Muscle of back (tissue), 13 donors: ENCODE data around the gene DNAJB6. TPM values are rescaled to one million over a fixed set of nuclear protein-coding genes. Genes with fewer than 3 reads are reported as not detected.

Experiments
- DNase-seq, 3 donors: peaks; one replicate each; pipeline versions ENCODE4 v3.0.0 to v3.0.0-alpha.2; 2013
- long read RNA-seq, 9 donors: transcript quantifications; one replicate each; lab custom pipeline, GENCODE V29; 2026
- polyA plus RNA-seq, 10 donors: library from polyadenylated mRNA; unstranded; fragments of 120-200 nt; gene quantifications; one replicate each; pipeline ENCODE4 v1.2.1, GENCODE V29; 2013; ENCODE audit not compliant: insufficient read length in 10 of 10

Gene DNAJB6
- polyA plus RNA-seq: 100 to 1,000 TPM; 109 to 147 (median 127) TPM
- long read RNA-seq, donor 1, transcript DNAJB6-201 (10 exons, 2,527 nt): major isoform, 16 of 28 reads
- long read RNA-seq, donor 1, transcript DNAJB6-204 (8 exons, 1,609 nt): minor isoform, 12 of 28 reads
- long read RNA-seq, donor 1, partial matches to known transcripts: 0 of 28 reads
- long read RNA-seq, donor 1, other reads (novel, unspliced or antisense): 0 of 28 reads
- long read RNA-seq, donor 2, full-length matches to known transcripts: 34 of 89 reads
- long read RNA-seq, donor 2, partial matches to known transcripts: 55 of 89 reads
- long read RNA-seq, donor 2, other reads (novel, unspliced or antisense): 0 of 89 reads
- long read RNA-seq, donor 3: 0 reads
- long read RNA-seq, donor 4, full-length matches to known transcripts: 23 of 23 reads
- long read RNA-seq, donor 4, partial matches to known transcripts: 0 of 23 reads
- long read RNA-seq, donor 4, other reads (novel, unspliced or antisense): 0 of 23 reads
- long read RNA-seq, donor 5, transcript DNAJB6-201 (10 exons, 2,527 nt): major isoform, 10 of 39 reads
- long read RNA-seq, donor 5, transcript DNAJB6-204 (8 exons, 1,609 nt): minor isoform, 8 of 39 reads
- long read RNA-seq, donor 5, partial matches to known transcripts: 21 of 39 reads
- long read RNA-seq, donor 5, other reads (novel, unspliced or antisense): 0 of 39 reads
- long read RNA-seq, donor 6, full-length matches to known transcripts: 39 of 44 reads
- long read RNA-seq, donor 6, partial matches to known transcripts: 5 of 44 reads
- long read RNA-seq, donor 6, other reads (novel, unspliced or antisense): 0 of 44 reads
- long read RNA-seq, donor 7, full-length matches to known transcripts: 29 of 29 reads
- long read RNA-seq, donor 7, partial matches to known transcripts: 0 of 29 reads
- long read RNA-seq, donor 7, other reads (novel, unspliced or antisense): 0 of 29 reads
- long read RNA-seq, donor 8, full-length matches to known transcripts: 16 of 21 reads
- long read RNA-seq, donor 8, partial matches to known transcripts: 5 of 21 reads
- long read RNA-seq, donor 8, other reads (novel, unspliced or antisense): 0 of 21 reads
- long read RNA-seq, donor 9, partial matches to known transcripts: 0 of 2 reads
- long read RNA-seq, donor 9, other reads (novel, unspliced or antisense): 0 of 2 reads

DNA sequence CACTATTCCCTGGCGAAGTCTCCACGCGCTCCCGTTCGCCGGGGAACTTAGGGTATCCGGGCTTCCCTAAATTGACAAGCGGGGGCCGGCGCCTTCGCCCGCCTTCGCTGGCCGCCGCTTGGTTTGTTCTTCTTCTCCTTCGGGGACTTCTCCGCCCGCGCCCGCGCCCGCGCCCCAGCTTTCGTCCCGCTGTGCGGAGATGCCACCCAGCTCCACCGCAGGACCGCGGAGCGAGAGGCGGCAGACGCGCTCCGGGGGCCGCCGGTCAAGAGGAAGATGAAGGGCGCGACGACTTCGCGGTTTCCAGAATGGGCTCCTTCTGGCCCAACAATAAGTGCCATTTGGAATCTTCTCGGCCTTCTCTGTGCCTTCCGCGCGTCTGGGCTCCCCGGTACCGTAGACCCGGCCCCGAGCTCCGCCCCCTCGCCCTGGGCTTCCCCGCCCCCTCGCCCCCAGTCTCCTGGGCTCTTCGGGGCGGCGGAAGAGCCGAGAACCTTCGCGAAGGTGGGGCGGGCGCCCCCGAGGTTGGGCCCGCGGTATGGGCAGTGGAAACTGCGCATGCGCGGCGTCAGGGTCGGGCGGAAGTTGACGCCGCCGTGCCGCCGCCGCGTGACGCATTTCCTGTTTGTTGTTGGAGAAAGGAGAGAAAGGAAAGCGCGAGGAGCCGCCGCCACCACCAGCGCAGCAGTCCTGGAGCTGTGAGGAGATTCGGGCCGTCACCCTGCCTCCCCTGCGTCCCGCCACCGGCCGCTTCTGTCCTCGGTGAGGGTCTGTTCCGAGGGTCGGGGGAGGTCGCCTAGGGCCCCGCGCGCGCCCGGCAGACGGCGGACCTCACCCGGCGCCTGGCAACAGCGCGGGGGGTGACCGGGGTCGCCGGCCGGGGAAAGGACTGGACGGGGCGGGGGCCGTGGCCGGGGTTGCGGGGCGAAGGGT, at the start of gene DNAJB6:
Gene DNAJB6 (plus strand): TSS at position 622 of the 933 bp plus-strand sequence. CDS start 21,569 bp downstream, outside the sequence.
- peak; percentile 95 to 98 (median 97) for DNase-seq

DNA sequence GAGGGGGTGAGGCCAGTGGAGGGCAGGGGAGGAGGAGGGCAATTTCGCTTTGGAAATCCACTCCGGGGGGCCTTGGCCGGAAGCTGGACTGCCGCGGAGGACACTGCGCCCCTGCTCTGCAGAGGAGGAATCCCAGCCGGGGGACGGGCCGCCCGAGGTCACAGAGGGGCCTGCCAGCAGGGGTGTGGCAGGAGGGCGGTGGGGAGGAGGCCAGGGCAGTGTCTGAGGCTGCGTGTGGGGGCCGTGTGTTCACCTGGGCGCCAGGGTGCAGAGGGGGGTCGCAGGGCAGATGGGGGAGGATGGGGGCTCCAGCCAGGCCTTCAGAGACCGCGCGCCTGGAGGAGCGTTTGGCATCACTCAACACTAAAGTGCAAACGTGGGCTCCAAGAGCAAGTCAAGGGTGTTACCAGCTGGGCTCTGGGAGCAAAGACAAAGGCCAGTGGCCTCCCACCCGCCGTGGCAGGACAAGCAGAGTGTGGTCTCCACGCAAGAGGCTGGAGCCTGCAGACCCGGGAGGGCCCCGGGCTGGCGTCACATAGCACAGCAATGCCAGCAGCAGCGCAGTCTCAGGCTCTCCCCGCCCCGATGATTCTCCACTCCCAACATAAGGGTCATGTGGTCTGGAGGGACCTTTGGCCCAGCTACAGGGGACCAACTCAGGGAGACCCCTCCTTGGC, 45.3 kb upstream of the DNAJB6 start:
- no peak for DNase-seq

DNA sequence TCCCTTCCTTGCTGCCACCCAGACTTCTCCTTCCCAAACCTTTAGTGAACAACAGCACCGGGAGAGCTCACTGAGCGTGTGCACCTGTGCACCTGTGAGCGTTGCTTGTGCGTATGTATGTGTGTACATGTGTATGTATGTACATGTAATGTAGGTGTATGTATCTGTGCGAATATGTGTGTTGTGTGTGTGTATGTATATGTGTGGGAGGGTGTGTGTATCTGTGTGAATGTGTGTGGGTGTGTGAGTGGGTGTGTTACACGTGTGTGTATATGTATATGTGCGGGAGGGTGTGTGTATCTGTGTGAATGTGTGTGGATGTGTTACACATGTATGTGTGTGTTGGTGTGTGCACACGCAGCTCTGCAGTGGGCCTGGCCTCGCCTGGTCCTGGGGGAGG, 44.5 kb upstream of the DNAJB6 start:
- DNase-seq: no peak

DNA sequence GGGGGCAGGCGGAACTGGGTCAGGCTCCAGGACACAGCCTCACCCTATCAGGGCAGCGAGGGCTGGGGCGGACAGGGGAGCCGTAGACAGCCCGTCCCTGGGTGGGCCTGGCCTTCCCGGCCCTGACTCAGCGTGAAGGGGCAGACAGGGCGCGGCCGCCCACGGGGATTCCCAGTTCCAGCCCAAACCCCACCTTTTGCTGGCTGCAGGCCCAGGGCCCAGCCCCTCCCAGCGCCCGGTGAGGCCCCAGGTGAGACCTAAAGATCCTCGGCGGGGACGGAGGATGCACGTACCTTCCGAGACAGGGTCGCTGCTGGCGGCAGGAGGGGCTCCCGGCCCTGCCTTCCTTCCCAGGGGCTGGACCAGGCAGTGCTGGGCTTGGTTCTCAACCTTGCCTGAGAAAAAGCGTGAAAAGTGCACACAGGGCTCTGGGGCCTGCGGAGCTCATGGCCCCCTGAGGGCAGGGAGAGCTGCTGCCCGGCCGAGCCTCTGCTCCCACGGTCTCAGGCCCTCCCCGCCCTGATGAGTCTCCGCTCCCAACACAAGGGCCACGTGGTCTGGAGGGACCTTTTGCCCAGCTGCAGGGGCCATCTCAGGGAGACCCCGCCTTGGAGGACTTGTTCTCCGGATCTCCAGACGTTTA, 43.9 kb upstream of the DNAJB6 start:
- DNase-seq: no peak

DNA sequence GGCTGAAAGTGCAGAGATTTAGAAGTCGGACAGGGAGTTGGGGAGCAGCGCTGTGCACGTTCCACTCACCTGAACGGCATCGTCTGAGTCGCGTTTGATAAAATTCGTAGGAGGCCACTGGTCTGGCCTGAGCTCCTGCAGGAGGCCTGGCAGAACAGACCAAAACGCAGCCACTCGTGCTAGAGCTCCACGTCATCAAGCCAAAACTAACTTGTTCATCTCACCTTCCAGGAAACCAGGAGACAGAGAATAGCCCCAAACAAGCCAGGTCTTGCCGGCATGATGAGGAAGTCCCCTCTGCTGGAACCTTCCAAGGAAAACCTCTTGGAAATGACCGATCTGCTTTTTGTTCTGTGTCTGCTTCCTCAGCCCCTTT, 43.4 kb upstream of the DNAJB6 start:
- no peak for DNase-seq

DNA sequence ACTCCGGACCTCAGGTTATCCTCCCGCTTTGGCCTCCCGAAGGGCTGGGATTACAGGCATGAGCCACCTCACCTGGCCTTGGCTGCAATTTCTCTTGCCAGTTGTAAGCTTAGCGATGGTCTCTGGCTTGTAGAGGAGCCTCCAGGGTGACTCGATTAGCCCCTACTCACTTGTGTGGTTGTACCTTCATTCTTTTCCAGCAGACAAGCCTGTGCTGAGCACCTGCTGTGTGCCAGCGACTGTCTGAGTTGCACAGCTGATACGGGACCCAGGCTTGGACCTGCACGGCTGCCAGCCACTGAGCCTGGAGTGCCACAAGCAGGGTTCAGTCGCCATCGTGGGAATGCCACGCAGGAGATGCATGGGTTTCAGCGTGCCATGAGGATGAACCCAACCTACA, 42.0 kb upstream of the DNAJB6 start:
- no peak for DNase-seq

DNA sequence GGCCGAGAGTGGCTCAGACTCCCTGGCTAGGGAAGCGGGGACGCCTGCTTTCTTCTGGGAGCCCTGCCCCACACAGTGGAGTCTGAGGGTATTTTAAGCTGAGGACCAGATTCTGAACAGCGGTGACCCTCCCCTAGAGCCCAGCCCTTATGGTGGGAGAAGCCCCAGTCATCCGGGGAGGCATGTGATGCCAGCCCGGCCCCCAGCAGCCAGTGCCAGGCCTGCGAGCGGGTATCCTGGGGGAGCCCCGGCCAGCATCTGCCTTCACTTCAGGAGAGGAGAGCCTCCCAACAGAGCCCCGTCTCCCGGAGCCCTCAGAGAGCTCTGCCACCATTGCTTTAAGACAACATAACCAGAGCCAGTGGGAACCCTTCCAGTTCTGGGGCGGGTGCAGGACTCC, 41.5 kb upstream of the DNAJB6 start:
- no peak for DNase-seq

DNA sequence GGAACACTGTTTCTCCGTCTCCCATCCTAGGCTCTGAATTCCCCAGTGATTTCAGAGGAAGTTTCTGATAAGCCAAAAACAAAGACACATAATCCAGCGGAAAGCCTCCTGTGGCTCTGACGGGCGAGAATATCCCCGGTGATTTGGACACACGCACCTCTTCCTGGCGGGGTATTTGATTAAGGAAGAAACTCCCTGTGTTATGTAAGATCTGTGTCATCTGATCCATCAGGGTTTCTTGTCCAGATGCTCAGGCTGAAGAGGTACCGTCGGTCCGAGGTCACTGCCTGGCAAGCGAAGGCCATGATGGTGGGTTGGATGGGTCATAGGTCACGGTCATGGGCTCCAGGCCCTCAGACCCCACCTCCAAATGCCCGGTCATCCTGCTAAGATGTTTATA, 39.6 kb upstream of the DNAJB6 start:
- no peak for DNase-seq

DNA sequence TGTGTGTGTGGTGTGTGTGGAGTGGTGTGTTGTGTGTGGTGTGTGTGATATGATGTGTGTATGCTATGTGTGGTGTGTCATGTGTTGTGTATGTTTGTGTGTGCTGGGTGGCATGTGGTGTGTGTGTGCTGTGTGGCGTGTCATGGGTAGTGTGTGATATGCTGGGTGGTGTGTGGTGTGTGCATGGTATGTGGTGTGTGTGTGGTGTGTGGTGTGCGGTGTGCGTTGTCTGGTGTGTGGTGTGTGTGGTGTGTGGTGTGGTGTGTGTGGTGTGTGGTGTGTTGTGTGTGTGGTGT, 37.5 kb upstream of the DNAJB6 start:
- DNase-seq: no peak

DNA sequence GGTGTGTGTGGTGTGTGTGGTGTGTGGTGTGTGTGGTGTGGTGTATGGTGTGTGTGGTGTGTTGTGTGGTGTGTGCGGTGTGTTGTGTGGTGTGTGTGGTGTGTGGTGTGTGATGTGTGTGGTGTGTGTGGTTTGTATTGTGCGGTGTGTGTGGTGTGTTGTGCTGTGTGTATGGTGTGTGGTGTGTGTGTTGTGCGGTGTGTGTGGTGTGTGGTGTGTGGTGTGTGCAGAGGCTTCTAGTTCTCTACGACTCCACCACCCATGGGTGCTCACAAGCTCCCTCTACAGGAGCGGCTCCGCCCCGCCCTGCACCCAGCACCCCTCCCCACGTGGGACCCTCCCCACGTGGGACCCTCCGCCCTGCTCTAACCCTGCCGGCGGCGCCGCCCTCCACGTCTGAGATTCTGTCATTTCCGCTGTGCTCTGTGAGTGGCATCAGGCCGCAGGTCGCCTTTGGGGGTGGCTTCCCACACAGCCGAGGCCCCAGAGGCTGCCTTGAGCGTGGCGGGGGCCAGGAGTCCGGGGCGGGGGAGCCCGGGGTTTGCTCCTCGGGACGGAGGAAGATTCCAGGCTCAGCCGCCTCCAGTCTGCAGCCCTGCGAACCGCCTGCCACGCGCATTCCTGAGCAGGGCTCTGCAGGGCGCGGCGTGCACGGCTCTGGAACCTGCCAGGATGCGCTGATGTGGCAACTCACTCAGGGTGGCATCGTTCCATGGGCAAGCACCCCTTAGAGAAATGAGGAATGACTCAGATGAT, 37.0 kb upstream of the DNAJB6 start:
- DNase-seq: no peak

DNA sequence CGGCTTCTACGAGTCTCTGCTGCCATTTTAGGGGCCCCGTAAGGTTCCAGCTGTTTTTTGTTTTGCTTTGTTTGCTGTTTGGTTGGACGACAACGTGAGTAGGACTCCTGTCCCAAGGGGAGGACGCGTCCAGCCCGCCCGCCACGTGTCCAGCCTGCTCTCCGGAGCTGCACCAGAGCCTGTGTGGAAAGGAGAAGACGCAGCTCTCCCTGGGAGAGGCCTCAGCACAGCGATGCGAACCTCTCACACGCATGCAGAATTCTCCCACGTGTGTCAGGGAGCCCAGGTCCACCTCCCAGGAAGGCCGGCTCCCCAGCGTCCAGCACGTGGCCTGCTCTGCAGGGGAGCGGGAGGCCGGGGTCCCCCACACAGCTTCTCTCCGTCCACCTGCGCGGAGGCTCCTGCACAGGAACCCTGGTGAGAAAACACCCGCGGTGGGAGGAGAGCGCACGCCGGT, 36.4 kb upstream of the DNAJB6 start:
- DNase-seq: peak in 2 of 3 donors; percentile 36 to 84

DNA sequence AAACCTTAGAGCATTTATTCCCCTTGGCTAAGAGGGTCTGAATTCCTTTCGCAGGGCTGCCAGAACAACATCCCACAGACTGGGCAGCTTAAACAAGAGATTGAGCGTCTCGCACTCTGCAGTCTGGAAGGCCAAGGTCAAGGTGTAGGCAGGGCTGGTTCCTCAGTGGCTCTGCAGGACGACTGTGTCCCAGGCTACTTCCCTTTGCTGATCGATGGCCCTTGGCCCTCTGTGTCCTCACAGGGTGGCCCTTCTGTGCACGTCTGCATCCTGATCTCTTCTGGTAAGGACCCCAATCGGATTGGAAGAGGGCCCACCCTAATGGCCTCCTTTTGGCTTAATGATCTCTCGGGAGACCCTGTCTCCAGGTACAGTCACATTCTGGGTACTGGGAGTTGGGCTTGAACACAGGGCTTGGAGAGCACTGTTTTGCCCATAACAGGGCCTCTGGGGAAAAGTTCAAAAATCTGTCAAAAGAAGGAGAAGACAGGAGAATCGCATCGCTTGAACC, 35.1 kb upstream of the DNAJB6 start:
- DNase-seq: no peak

DNA sequence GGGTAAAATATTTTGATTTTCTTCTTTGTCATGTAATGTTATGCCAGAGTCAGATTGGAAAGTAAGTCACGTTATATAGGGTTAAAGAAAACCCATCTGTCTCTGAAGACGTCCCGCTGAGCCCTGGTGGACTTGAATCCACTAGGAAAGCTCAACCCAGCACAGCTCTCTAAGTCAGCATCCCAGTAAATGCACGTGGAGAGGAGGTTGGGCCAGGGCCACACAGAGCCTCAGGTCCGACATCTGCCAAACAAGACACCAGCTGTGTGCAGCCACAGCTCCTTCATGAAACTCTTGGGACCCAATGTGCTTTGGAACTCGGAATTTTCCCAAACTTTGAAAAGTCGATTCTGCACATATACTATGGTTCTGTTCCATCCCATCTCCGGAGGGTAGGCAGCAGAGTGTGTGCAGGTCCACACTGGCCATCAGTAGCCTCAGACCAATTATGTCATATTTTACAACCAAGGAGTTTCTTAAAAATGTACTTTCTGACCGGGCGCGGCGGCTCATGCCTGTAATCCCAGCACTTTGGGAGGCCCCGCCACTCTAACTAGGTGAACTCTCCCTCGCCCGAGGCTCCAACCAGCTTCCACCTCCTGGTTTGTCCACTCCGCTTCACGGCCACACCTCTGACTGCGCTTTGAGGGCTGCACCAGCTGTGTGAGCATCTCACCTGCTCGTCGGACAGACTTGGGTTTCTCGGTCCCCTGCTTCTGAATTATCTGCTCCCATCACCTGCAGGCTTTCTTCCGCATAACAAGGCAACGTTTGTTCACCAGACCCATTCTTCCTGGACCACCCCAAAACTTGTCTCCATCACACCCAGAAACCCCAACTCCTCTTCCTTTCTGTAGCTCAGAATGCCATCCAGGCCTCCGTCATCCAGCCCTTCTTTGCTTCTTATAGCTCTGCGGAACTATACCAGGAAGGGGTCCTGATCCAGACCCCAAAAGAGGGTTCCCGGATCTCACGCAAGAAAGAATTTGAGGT, 29.7 kb upstream of the DNAJB6 start:
- DNase-seq: peak in 2 of 3 donors; percentile 46 to 80

DNA sequence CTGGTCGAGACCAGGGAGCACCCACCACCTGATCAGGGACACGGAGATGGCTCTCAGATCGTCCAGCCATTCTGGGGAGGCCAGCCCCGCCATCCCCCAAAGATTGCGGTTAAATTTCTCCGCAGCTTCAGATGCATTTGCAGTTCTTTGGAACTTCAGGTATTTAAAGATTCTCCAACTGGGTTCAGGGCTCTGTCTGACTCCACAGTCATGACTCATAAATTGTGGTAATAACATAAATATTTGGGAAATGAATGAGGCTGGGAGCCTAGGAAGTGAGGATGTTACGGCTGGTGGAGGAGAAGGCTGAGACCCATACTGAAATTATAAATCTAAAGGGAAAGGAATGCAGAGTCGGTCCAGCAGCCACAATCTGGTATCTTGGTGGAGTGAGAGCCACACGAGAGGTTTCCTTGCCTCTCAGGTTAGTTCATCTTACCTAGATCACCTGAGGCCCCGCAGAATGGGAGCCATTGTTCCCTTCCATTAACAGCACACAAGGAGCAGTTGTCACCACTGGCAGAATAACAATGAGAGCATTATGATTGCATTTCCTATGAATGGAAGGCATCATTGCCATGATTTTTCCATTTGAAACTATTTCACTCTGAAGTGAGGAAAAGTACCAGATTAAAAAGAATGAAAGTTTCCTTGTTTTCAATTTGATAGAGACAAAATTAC, 26.7 kb upstream of the DNAJB6 start:
- DNase-seq: peak in 1 of 3 donors; percentile 93

DNA sequence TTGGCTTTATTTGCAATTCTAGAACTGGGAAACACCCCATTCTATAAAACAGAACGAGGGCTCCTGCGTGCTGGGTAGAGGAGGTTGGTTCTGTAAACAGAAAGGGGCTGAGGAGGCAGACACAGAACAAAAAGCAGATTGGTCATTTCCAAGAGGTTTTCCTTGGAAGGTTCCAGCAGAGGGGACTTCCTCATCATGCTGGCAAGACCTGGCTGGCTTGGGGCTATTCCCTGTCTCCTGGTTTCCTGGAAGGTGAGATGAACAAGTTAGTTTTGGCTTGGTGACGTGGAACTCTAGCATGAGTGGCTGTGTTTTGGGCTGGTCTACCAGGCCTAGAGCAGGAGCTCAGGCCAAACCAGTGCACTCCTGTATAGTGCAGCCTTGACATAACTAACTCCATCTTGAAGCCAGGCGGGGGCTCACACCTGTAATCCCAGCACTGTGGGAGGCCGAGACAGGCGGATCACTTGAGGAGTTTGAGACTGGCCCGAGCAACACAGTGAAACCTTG, 26.1 kb upstream of the DNAJB6 start:
- DNase-seq: no peak

DNA sequence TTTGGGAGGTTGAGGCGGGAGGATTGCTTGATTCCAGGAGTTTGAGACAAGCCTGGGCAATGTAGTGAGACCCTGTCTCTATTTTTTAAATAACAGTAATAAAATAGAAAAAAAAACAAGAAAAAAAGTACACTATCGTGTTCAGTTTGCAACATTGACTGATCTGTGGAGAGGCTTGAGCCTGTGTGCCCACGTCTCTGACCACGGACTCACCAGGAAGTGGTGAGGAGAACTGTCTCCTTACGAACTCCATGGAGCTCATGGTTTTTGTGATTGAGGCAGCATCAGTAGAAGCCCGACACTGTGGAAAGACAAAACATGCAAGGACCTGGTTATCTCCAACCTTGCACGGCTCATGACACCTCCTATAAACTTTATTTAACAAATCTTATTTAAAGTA, 23.9 kb upstream of the DNAJB6 start:
- DNase-seq: no peak

DNA sequence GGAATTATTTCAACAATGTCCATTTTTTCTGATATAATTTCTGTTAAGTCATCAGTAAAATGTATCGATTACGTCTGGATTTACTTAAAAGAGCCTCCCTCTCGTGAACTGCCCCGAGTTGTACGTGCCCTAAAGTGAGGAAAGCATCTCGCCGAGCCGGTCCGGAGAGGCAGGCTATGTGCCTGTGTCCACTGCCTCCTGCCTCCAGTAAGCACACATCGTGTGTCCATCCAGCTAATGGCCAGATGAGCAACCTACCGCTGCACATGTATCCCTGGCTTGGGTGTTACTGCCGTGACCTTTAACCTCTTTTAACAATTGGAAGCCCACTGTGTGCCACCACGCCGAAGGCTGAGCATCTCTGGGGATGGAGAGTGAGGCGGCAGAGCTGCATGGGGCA, 23.2 kb upstream of the DNAJB6 start:
- DNase-seq: no peak
